Bronchial epithelial cell (primary cell): ENCODE measurements around the gene CGB8. TPM values are rescaled to one million over a fixed set of nuclear protein-coding genes. Genes with fewer than 3 reads are reported as not detected.
A peak's percentile ranks its signal among the peaks of the same experiment; 100 is the strongest.
"Not testable (repeated sequence)": the region's sequence is repeated elsewhere in the genome, so short reads cannot be mapped to it uniquely, and the experiment has no call there.

ENCODE experiments used
- DNase-seq: peaks from one replicate; pipeline ENCODE4 v3.0.0-alpha.2; 2010; ENCODE audit warnings: low read depth
- FAIRE-seq: peaks from 2 replicates; lab custom pipeline; 2011; peaks lifted over from hg19 to GRCh38; lab: Jason Lieb, UNC
- H3K27me3 ChIP-seq: 2 replicates; pipeline ENCODE4 v1.5.1; 2011; ENCODE audit warnings: low read length; ENCODE audit not compliant: control insufficient read depth, insufficient read depth
- H3K36me3 ChIP-seq: 2 replicates; pipeline ENCODE4 v1.5.1; 2011; ENCODE audit warnings: low read length; ENCODE audit not compliant: control insufficient read depth, insufficient read depth
- H3K4me3 ChIP-seq: 2 replicates; pipeline ENCODE4 v1.5.1; 2011; ENCODE audit warnings: mild to moderate bottlenecking, low read depth, low read length, control low read depth
- total RNA-seq: library from RNA; depleted of rRNA; stranded (reverse); fragments of >200 nt; gene quantifications from 2 replicates; pipeline ENCODE4 v1.2.1, GENCODE V29; 2014
- TF ChIP-seq, protein P1 (sequence below): IDR thresholded peaks from 2 replicates; pipeline ENCODE4 v1.5.1; 2011; ENCODE audit warnings: mild to moderate bottlenecking, moderate library complexity, low read length, control low read depth, inconsistent platforms; ENCODE audit not compliant: insufficient read depth, severe bottlenecking

CGB8 gene
- total RNA-seq, 1 donor from 2014 or later, result not detected

DNA sequence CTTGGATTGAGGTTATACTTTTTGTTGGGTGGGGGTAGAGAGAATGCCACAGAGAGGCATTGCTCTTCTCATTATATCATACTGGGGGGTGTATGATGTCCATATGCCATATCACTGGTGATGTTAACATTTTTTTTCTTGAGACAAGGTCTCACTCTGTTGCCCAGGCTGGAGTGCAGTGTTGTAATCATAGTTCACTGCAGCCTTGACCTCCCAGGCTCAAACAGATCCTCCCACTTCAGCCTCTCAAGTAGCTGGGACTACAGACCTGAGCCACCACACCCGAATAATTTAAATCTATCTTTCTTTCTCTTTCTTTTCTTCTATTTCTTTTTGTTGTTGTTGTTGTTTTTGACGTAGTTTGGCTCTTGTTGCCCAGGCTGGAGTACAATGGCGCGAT, 31.5 kb upstream of the CGB8 start:
- Histone ChIP-seq H3K27me3 (no peaks in the 10 kb centered on the region), H3K36me3 (no peaks in the 10 kb centered on the region), H3K4me3 (no peak overlapping the region)
- FAIRE-seq, result no peak
- TF ChIP-seq, protein P1, sequence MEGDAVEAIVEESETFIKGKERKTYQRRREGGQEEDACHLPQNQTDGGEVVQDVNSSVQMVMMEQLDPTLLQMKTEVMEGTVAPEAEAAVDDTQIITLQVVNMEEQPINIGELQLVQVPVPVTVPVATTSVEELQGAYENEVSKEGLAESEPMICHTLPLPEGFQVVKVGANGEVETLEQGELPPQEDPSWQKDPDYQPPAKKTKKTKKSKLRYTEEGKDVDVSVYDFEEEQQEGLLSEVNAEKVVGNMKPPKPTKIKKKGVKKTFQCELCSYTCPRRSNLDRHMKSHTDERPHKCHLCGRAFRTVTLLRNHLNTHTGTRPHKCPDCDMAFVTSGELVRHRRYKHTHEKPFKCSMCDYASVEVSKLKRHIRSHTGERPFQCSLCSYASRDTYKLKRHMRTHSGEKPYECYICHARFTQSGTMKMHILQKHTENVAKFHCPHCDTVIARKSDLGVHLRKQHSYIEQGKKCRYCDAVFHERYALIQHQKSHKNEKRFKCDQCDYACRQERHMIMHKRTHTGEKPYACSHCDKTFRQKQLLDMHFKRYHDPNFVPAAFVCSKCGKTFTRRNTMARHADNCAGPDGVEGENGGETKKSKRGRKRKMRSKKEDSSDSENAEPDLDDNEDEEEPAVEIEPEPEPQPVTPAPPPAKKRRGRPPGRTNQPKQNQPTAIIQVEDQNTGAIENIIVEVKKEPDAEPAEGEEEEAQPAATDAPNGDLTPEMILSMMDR, result no peak
- DNase-seq, result no peak

DNA sequence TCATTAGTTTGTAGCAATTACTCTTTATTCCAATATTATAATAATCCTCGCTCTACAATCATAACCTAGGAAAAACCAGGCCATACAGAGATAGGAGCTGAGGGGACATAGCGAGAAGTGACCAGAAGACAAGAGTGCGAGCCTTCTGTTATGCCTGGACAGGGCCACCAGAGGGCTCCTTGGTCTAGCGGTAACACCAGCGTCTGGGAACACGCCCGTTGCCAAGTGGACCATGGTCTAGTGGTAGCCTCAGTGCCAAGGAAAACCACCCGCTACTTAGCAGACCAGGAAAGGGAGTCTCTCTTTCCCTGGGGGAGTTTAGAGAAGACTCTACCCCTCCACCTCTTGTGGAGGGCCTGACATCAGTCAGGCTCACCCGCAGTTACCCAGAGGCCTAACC, 26.0 kb upstream of the CGB8 start:
- TF ChIP-seq, protein P1, result peak; percentile 67
- peaks cover 11% of the 10 kb centered on the region for H3K27me3 ChIP-seq
- FAIRE-seq, DNase-seq, H3K36me3 ChIP-seq, H3K4me3 ChIP-seq: not testable (repeated sequence)

DNA sequence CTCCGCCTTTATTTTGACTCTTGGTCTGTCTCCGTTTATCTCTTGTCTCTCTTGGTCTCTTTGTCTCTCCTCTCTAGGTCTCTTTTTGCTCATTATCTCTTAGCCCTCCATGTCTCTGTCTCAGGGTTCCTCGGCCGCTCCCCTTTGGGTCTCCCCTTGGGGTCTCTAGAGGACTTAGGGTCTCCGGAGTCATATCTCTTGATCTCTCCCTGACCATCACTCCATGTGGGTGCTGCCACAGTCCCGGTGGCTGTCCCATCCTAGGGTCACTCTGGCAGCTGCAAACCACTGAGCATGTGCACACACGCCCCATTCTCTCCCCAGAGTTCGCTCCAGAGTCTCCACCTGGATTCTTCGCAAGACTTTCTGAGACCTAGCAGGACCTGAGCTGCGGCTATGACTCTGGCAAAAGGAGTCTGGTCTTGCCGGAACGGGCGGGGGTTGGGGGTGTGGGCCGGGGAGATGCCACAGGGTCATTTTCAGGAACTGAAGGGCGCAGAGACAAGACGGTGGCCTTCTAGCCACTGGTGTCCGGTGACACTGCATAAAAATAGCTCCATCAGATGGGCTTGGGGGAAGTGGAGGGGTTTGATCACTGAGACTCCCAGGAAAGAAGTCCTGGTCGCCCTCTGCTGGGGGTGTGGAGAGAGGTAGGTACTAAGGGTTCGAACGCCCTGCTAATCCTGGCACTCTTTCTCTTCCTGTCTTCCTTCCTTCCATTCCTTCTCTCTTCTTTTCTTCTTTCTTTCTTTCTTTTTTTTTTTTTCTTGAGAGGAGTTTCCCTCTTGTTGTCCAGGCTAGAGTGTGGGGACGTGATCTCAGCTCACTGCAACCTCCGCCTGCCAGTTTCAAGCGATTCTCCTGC, 24.8 kb upstream of the CGB8 start:
- DNase-seq, result no peak
- TF ChIP-seq, protein P1, result peak; percentile 54
- FAIRE-seq, result no peak
- no peak overlapping the region for H3K4me3 ChIP-seq
- peaks cover 11% of the 10 kb centered on the region for H3K27me3 ChIP-seq
- no peaks in the 10 kb centered on the region for H3K36me3 ChIP-seq

DNA sequence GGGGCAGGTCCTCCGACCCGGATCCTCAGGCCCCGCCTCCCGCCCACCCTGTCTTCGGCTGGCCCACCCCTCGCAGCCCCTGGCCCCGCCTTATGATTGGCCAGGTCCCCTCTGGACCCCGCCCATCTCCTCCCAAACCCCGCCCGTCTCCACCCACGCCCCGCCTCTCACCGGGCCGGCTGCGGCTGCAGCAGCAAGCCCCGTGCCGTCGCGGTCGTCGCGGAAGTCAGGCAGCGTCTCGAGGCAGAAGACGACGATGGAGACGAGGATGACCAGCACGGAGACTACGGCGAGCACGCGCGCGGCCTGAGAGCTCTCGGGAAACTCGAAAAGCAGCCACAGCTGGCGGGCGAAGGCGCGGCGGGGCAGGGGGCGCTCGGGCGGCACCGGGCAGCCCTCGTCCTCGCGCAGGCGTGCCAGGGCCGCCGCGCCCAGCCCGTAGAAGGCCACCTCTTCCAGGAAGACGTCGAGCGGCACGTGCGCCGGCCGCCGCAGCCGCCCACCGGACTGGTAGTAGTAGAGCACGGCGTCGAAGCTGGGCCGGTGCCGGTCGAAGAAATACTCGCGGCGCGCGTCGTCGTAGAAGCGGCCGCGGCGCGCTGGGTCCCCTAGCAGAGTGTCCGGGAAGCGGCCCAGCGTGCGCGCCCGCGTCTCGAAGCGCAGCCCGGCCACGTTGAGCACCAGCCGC, 23.1 kb upstream of the CGB8 start:
- H3K4me3 ChIP-seq, result no peak overlapping the region
- H3K36me3 ChIP-seq, result no peaks in the 10 kb centered on the region
- TF ChIP-seq, protein P1, result no peak
- H3K27me3 ChIP-seq, result peaks cover 11% of the 10 kb centered on the region
- no peak for FAIRE-seq
- no peak for DNase-seq

DNA sequence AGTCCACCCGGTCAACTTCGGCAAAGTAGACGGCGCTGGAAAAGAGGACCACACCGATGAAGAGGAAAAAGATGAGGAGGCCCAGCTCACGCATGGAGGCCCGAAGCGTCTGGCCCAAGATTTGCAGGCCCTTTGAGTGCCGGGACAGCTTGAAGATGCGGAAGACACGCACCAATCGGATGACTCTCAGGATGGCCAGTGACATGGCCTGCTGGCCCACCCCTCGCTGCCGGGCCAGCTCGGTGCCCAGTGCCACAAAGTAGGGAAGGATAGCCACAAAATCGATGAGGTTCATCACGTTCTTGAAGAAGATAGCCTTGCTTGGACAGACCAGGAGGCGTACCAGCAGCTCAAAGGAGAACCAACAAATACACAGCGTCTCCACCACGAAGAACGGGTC, 21.5 kb upstream of the CGB8 start:
- Histone ChIP-seq H3K36me3 (no peaks in the 10 kb centered on the region), H3K27me3 (peaks cover 11% of the 10 kb centered on the region), H3K4me3 (no peak overlapping the region)
- DNase-seq, result no peak
- peak; percentile 90 for FAIRE-seq
- TF ChIP-seq, protein P1, result no peak
